ENCODE measurements around the gene CCDC97. TPM values are rescaled to one million over a fixed set of nuclear protein-coding genes. Genes with fewer than 3 reads are reported as not detected.

The CCDC97 gene
- total and polyA plus RNA-seq, 2 of the 8 experiments (the other 6 are each of a cell fraction or from before 2014, with no cell fraction given), result 19.8 to 27.1 TPM

DNA sequence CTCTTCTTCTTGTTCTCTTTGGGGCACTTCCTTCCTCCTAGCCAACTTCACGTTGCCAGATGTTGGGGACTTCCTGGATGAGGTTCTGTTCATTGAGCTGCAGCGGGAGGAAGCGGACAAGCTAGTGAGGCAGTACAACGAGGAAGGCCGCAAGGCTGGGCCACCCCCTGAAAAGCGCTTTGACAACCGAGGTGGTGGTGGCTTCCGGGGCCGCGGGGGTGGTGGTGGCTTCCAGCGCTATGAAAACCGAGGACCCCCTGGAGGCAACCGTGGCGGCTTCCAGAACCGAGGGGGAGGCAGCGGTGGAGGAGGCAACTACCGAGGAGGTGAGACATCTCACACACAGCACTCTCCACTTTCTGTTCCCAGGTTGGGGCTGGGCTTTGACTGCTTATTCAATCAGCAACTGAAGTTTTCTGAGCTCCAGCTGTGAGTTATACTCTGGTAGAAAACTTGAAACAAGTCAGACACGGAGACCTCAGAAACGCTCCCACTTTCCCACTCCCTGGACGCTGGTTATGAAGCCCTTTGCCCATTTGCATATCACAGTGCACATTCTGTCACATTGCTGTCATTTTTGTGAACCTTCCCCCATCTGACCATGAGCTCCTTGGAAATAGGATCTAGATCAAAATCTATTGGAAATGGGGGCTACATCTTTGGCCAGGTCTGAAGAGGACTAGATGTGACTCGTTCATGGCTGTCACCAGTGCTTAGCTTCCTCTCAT is 7.2 kb upstream of the CCDC97 start:
- Histone ChIP-seq H3K4ac (replicated peaks; ENCODE audit: insufficient read length, low read depth, low read length) (no peak overlapping the region), H3K18ac (ENCODE audit: extremely low read depth, low read length) (no peak overlapping the region), H3K14ac (ENCODE audit: insufficient read length) (no peak overlapping the region), H4K8ac (ENCODE audit: extremely low read depth, insufficient read depth, low read length) (no peak overlapping the region), H3K36me3 (ENCODE audit: control insufficient read depth in 2 of 4, insufficient read depth in 4 of 4, low read length in 3 of 4) (peaks cover 66 to 96% (median 87%) of the 10 kb centered on the region in 4 experiments), H3K23me2 (ENCODE audit: low read depth, low read length) (no peaks in the 10 kb centered on the region), H4K20me1 (replicated peaks in 1 of 2; ENCODE audit: control insufficient read depth in 1 of 2, insufficient read depth in 2 of 2, low read length in 2 of 2) (peaks cover 6 to 25% of the 10 kb centered on the region in 2 experiments), H3K9ac (replicated peaks in 1 of 4; ENCODE audit: extremely low read depth in 1 of 4, low read depth in 3 of 4, low read length in 3 of 4) (no peak overlapping the region), H3K9me3 (ENCODE audit: insufficient read depth in 2 of 2, low read depth in 1 of 2, low read length in 1 of 2) (no peaks in the 10 kb centered on the region), H3K56ac (replicated peaks; ENCODE audit: insufficient read length, low read depth, low read length) (no peak overlapping the region), H3K4me1 (replicated peaks in 1 of 4; ENCODE audit: control insufficient read depth in 3 of 4, insufficient read depth in 4 of 4, low read length in 3 of 4) (no peaks in the 10 kb centered on the region; a peak in 1 of 7 replicates), H2BK5ac (ENCODE audit: low read depth, low read length) (no peak overlapping the region), H2BK20ac (ENCODE audit: low read length) (no peak overlapping the region), H3K27ac (ENCODE audit: low read depth, low read length) (no peak overlapping the region), H3K27me3 (replicated peaks in 1 of 4; ENCODE audit: control insufficient read depth in 3 of 4, extremely low read depth in 1 of 4, insufficient read depth in 3 of 4, low read length in 3 of 4) (no peaks in the 10 kb centered on the region), H3K79me1 (ENCODE audit: low read depth, low read length) (no peaks in the 10 kb centered on the region; the same call in 1 of the 2 replicates), H2AK5ac (ENCODE audit: low read depth, low read length) (no peak overlapping the region), H3K23ac (ENCODE audit: insufficient read length) (no peak overlapping the region), H2BK12ac (ENCODE audit: low read depth, low read length) (no peak overlapping the region), H2AFZ (ENCODE audit: low read length) (no peak overlapping the region), H2BK15ac (ENCODE audit: low read length) (no peak overlapping the region), H3K4me2 (ENCODE audit: insufficient read depth in 1 of 2, low read depth in 2 of 2, low read length in 2 of 2) (no peak overlapping the region), H4K91ac (replicated peaks; ENCODE audit: insufficient read length, low read length) (no peak overlapping the region), H2BK120ac (replicated peaks; ENCODE audit: low read depth, low read length) (no peak overlapping the region), H3K79me2 (ENCODE audit: control insufficient read depth in 1 of 2, insufficient read depth in 2 of 2, low read length in 2 of 2) (no peaks in the 10 kb centered on the region), H4K5ac (ENCODE audit: insufficient read length, low read depth, low read length) (no peak overlapping the region), H3K4me3 (ENCODE audit: extremely low read depth in 1 of 4, insufficient read depth in 2 of 4, low read depth in 3 of 4, low read length in 4 of 4) (no peak overlapping the region)
- DNase-seq (ENCODE audit: low read depth in 1 of 2, low spot score in 2 of 2) (no peak), FAIRE-seq (no peak)
- POLR2A ChIA-PET (ENCODE audit: partially characterized antibody), result interaction anchor here (0.6 to 22.6 kb wide), 5 partner anchors 19 to 612 kb away, joined by 3 to 579 read pairs (median 3); partner anchors contain the start of gene HNRNPUL1
- CTCF ChIA-PET (ENCODE audit: partially characterized antibody), result interaction anchor here (0.7 to 7.3 kb wide), 4 partner anchors 7 to 377 kb away, joined by 3 to 63 read pairs (median 10); no protein-coding TSS in a partner anchor
- 96% methylated on average over 20 of the region's 21 CpGs; no CpG with 5 or more reads in 1 of the 2 experiments for WGBS, 2 experiments (ENCODE audit: extremely low coverage in 1 of 2, insufficient coverage in 1 of 2, insufficient read length in 1 of 2, insufficient replicate concordance in 2 of 2, low coverage in 1 of 2, low lambda C conversion rate in 2 of 2, missing lambda C conversion rate in 1 of 2)
- TF ChIP-seq KDM5A (IDR thresholded peaks at IDR 0.05; ENCODE audit: low read length) (no peak), KDM1A (IDR thresholded peaks at IDR 0.05; ENCODE audit: borderline replicate concordance, low read length) (no peak), SIN3A (conservative IDR thresholded peaks at IDR 0.05 in 1 of 2, IDR thresholded peaks at IDR 0.05 in 1 of 2; ENCODE audit: low read depth in 1 of 2, low read length in 2 of 2) (no peak), POLR2A (IDR thresholded peaks at IDR 0.05; ENCODE audit: control extremely low read depth in 1 of 2, low read depth in 2 of 2, low read length in 2 of 2) (no peak), SP1 (IDR thresholded peaks at IDR 0.05; ENCODE audit: low read depth, low read length) (no peak)
- TF ChIP-seq, protein P1, sequence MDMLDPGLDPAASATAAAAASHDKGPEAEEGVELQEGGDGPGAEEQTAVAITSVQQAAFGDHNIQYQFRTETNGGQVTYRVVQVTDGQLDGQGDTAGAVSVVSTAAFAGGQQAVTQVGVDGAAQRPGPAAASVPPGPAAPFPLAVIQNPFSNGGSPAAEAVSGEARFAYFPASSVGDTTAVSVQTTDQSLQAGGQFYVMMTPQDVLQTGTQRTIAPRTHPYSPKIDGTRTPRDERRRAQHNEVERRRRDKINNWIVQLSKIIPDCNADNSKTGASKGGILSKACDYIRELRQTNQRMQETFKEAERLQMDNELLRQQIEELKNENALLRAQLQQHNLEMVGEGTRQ (IDR thresholded peaks at IDR 0.05; ENCODE audit: low read length), result no peak

All from H1 (cell line).